OCI-LY7 (cell line): ENCODE data around the gene TRIM33.

Source experiments
- EZH2phosphoT487 ChIP-seq: fragments of 200-600 bp; sonication (generic); IDR thresholded peaks from 2 replicates; pipeline ENCODE4 v1.6.1; 2018; ENCODE audit warnings: low read depth, borderline replicate concordance, mild to moderate bottlenecking, mixed run types, antibody characterized with exemption, low read length, moderate library complexity, mixed read lengths
- TF ChIP-seq, protein P1 (sequence below): fragments of 200-600 bp; sonication (generic); conservative IDR thresholded peaks from 2 replicates; pipeline ENCODE4 v1.5.1; 2014; ENCODE audit warnings: mild to moderate bottlenecking, antibody characterized with exemption, low read length, moderate library complexity, mixed read lengths

DNA sequence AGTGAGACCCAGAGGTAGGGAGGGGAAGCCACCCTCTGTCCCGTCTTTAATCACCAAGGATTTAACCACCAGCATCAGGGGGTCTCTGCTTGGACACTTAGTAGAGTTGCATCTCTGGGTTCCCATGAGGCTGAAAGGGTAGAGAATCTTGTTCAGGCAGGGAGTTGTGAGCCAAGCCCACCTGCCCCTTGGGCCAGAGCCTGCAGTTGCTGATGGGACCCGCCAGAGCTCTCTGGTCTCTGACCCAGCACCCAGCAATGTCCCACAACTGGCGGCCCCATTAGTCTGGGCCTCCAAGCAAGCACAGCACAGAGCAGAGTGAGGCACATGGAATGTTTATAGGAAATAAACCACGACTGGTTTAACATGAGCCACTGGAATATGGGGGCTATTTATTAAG lies 166.3 kb downstream of the TRIM33 start:
- TF ChIP-seq, protein P1, sequence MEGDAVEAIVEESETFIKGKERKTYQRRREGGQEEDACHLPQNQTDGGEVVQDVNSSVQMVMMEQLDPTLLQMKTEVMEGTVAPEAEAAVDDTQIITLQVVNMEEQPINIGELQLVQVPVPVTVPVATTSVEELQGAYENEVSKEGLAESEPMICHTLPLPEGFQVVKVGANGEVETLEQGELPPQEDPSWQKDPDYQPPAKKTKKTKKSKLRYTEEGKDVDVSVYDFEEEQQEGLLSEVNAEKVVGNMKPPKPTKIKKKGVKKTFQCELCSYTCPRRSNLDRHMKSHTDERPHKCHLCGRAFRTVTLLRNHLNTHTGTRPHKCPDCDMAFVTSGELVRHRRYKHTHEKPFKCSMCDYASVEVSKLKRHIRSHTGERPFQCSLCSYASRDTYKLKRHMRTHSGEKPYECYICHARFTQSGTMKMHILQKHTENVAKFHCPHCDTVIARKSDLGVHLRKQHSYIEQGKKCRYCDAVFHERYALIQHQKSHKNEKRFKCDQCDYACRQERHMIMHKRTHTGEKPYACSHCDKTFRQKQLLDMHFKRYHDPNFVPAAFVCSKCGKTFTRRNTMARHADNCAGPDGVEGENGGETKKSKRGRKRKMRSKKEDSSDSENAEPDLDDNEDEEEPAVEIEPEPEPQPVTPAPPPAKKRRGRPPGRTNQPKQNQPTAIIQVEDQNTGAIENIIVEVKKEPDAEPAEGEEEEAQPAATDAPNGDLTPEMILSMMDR = no peak
- TF ChIP-seq EZH2phosphoT487 = no peak
